Stimulated activated CD8-positive, alpha-beta memory T cell treated with anti-CD3 and anti-CD28 coated beads, Interleukin-2, amount 100 ng/mL, for 1 hour (primary cell): ENCODE data around the gene GABRD.

ENCODE experiments used
- DNase-seq, 2 donors: peaks; one replicate each; pipeline ENCODE4 v3.0.0-alpha.2; 2020; ENCODE audit warnings: low read depth in 2 of 2

The GABRD gene

DNA sequence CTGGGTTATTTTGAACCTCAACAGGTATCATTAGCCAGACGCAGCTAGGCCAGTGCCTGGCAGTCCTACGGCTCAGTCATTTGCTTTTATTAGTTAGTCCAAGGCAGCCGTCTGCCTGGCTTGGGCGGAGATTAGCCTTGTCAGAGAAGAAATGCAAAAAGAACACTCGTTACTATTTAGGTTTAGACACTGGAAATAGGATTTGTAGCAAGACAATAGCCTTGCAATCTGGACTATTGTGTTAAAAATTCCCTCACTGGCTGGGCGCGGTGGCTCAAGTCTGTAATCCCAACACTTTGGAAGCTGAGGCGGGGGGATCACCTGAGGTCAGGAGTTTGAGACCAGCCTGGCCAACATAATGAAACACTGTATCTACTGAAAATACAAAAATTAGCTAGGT lies 20.1 kb downstream of the GABRD start:
- no peak for DNase-seq

DNA sequence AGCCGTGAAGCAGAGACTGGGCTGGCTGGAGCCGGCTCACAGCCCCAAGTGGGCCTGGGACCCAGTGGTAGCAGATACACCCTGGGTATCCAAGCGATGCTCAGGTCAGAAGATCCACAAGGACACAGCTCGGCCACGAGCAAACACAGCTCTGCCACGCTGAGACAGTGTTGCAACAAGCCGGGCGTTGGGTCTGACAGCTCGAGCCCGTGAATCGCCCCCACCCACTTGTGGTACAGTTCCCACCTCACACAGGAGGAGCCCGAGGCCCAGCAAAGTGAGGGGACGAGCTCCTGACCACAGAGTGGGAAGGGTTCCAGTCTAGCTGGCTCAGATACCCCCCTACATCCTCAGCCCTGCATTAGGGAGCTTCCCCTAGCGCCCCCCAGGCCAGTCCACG lies 22.2 kb downstream of the GABRD start:
- DNase-seq = no peak

DNA sequence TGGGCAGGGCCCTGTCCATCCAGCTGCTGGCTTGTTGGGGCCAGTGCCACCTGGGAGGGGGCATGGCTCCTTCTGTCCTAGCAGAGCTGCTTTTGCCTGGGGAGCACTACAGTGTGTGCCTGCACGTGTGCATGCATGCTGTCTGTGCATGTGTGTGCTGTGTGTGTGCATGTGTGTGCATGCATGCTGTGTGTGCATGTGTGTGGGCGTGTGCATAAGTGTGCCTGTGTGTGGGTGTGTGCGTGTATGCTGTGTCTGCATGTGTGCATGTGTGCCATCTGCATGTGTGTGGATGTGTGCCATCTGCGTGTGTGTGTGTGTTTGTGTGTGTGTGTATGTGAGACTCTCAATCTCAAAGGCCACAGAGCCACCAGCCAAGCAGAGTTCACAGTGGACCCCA lies 22.7 kb downstream of the GABRD start:
- DNase-seq = no peak

DNA sequence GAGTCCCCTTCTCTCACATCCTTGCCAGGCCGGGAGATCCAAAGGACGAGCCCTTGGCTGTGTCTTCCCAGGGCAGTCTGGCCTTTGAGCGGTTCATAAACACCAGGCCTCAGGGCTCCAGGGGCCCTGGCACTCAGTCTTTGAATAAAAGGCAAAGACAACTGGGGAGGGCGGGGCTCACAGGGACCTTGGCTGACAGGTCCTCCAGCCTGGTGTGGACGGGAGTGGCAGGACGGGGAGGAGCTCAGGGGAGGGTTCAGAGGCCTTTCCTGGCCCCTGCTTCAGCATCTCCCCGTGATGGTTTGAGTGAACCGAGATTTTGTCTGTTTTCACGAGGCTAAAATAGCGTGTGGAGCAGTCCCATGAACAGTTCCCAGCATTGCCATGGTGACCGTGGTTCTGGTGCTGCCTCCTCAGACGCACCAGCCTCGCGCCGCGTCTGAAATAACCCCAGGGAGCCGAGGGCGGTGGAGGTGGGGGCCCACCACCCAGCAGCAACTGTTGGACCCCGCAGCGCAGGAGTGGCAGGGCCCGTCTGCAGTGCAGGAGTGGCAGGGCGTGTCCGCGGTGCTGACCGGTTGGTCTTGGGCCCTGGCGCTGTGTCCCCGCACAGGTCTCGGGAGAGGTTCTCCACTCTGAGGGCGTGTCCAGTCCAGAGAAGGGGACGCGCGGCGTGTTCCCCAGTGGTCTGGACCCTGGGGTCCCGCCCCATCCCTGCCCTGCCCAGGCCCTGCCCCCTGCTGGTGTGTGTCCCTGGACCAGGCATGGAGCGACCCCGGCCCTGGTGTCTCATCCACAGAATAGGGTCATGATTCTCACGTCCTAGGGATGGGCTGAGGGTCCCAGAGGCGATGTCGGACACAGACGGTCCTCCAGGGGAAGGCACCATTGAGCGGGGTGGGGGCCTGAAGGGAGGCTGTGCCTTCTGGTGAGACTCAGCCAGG lies 24.0 kb downstream of the GABRD start:
- no peak for DNase-seq

DNA sequence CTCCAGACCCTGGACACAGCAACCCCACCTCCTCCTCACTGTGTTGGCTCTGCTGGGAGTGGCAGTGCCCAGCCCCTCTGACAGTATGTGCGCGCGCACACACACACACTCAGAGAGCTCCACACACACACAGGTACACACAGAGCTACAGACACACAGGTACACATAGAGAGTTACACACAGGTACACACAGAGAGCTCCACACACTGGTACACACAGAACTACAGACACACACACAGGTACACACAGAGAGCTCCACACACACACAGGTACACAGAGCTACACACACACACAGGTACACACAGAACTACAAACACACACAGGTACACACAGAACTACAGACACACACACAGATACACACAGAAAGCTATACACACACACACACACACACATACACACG lies 24.7 kb downstream of the GABRD start:
- no peak for DNase-seq

DNA sequence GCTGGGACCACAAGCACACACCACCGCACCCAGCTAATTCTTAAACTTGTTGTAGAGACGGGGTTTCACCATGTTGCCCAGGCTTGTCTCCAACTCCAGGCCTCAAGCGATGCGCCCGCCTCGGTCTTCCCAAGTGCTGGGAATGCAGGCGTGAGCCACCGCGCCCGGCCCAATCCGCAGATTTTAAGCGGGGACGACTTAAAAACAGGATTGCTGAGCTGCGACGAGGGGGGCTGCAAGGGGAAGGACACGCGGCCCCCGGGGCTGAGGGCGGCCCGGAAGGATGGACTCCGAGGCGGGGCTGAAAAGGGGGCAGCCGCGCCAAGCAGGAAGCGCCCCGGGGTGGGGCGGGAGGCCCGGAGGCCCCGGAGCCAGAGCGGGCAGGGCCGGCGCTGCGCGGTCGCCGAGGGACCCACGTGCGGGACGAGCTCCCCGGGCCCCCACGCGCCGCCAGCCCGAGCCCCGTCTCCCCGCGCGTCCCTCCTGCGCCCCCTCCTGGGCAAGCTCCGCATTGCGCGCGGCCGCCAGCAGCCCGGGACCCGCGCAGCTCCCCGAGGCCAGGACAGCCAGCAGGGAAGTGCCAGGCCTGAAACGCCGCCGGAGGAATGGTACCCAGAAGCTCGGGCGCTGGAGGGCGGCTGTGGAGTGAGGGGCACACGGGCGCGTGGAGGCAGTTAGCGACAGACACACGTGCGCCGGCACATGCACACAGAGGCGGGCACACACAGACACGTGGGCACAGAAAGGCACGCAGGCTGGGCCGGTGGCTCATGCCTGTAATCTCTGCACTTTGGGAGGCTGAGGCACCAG lies 25.6 kb downstream of the GABRD start:
- peak; percentile 56 to 68 for DNase-seq

DNA sequence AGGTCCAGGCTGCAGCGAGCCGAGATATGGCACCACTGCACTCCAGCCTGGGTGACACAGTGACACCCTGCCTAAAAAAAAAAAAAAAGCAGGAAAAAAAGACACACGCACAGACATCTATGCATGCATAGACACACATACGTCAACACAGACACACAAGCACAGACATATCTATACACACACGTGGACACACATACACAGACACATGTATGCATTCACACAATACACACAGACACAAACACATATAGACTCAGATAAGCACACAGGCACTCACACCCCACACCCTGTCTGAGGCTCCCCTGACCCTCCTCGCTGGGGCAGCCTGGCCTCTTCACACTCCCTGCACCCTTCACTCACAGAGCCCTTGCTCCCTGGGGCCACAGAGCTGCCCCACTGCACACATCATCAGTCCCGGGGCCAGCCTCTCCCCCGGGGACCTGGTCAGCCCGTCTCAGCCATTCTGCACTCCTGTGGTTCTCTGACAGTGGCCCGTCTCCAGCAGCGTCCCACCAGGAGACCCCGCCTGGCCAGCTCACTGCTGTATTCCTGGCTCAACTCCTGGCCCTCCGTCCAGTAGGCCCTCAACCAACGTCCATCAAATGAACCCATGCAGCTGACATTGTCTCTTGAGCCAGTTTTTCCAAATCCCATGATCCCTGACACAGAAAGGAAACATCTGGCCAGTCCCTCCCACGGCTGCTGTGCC lies 26.5 kb downstream of the GABRD start:
- DNase-seq = no peak

DNA sequence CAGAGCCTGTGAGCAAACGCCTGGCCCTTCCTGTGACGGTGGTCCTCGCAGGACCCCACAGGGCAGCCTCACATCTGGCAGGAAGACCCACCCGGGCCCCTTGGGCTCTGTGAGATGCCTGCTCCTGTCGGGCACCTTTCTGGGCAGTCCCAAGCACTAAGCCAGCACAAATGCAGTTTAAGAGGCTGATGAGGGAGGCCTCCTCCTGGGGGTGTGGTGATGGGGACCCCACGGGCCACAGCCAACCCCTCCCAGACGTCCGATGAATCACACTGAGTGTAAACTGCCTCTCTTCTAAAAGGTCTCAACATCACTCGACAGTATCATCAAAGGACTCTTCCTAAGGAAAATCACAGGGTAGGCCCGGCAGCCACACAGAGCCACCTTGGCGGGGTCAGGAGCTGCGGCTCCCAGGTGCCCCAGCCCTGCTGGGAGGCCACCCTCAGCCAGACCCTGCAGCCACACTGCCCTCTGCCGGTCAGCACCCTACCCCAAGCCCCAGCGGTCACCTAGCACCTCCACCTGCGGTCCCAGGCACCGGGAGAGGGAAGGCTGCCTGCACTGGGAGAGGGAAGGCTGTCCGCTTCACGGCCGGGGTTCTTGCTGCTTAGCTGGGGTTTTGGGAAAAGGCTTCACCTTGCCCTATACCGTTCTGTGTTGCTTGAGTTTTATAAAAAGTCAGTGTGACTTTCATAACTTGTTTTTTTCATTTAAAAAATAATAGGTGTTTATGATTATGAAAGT lies 27.2 kb downstream of the GABRD start:
- no peak for DNase-seq

DNA sequence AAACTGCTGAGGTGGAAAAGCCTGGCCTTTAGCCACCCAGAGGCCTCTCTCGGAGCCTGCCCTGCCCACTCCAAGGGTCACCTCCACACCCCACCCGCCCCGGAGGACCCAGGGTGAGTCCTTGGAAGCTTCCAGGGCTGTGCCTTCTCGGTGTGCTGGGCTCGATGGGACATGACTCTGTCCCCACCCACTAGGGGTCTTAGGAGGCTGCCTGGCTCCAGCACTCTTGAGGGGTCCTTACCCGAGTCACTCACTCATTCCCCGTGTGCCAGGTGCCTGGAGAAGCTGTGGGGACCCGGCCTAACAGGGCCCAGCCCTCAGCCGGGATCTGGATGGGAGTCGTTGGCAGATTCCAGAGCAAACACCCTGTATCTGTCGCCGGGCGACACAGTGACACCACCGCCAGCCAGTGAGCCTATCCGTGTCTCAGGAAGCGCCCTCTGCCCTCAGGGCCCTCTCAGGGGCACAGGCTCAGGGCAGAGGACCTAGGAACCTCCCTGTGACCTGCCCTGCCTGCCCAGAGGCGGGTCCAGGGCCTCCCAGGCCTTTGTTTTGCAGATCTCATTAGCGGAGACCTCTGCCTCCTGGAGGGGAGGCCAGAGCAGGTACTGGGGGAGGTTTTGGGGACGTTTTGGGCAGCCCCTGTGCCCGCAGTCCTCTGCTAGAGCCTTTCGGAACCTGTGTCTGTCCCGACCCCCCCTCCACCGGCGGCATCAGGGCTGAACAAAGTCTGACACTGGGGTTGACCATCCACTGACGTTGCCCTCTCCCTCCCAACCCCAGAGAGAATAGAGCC lies 28.0 kb downstream of the GABRD start:
- no peak for DNase-seq

DNA sequence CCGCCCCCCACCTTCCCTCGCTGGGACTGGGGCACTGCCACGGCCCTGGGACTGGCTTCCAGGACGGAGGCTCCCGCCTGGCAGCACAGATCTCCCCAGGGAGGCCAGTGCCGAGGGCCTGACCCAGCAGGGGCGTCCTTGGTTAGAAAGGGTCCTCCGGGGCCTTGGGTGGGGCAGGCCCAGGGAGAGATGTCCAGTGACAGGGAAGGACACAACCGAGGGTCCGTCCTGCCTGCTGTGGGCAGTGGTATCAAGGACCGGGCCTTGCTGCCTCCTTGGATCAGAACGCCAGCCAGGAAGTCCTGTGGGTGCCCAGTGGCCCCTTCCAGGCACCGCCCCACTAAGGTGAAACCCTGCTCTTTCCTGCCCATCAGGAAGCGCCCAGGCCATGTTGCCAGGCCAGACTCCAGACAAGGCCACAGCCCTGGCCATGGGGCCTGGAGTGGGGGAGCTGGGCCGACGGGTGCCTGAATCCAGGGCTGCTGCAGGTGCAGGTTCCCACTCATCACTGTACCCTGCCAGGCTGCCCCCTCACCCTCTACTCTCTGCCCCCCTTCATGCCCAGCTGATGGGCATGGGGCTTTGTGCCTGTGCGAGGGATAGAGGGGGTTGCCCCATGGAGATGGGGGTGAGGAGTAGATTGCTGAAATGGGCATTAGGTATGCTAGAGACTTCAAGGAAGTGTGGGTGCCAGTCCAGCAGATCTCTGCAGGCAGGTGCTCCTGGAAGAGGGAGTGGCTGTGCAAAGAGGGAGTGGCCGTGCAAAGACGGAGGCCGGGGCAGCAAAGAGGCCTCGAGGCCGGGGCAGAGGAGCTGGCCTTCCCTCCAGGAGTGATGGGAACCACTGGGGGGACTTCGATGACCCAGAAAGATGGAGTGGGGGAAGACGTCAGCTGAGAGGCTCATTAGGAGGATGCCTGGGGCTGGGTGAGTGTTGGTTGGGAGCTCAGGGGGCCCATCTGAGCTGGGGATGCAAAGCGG lies 28.9 kb downstream of the GABRD start:
- no peak for DNase-seq

DNA sequence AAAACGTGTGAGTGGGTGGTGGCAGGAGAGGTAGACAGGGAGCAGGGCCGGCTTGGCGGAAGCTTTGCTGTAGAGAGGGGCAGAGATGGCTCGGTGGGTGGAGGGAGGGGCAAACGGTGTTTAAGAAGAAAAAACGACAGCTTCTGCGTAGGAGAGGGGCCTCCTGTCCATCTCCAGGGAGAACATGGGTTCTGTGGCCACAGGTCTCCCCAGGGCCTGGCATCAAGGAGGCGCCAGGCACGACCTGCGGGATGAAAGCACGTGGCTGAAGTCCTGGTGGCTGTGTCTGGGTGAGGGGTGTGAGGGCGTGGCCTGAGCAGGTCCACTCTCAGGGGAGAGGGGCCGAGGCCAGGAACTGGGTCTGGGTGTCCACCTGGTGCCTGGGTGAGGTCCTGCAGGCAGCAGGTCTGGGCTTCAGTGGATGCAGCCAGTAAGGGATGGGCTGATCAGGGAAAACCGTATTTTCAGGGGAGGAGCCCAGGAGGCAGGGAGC lies 30.1 kb downstream of the GABRD start:
- no peak for DNase-seq

DNA sequence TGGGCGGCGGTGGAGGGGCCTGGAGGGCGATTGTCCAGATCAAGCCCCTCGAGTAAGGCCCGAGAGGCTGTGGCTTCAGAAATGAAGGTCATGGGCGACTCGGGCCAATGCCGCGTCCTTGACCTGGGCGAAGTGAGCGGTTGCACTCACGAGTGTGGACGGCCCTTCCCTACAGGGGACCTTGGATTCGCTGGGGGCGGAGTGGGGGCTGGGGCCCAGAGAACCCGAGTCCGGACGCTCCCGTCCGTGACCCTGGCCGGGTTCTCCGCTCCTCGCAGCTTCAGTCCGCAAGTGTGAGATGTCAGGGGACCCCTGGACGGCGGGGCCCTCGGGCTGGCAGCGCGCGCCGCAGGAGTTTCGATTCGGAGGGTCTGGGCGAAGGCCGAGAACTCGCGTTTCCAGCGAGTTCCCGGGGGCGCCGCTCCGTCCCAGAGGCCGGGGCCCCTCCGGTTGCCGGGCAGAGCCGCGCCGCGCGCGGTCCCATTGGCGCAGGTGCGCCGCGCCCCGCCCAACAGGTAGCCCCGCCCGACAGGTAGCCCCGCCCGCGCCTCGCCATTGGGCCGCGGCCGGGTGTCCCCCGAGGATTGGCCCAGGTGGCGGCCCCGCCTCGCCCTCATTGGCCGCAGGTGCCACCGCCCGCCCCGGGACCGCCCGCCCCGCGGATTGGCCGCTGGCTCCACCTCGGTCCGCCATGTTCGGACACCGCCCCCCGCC lies 30.7 kb downstream of the GABRD start, which contains the start of gene PRKCZ:
PRKCZ (plus strand) TSS at position 694 of the 714 bp plus-strand sequence. CDS start 220 bp downstream, outside the sequence.
- DNase-seq = peak; percentile 85 to 91

DNA sequence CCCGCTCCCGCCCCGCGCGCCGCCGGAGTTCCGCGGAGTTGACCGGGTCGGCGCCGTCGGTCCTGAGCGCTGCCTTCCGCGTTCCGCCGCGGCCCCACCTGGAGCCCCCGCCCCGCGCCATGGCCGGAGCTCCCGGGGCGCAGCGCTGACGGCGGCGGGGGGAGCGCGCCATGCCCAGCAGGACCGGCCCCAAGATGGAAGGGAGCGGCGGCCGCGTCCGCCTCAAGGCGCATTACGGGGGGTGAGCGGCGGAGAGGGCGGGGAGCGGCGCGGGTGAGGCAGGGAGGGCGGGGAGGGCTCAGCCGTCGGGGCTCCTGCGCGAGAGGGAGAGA lies 31.3 kb downstream of the GABRD start:
- DNase-seq = peak in 1 of 2 donors; percentile 11

DNA sequence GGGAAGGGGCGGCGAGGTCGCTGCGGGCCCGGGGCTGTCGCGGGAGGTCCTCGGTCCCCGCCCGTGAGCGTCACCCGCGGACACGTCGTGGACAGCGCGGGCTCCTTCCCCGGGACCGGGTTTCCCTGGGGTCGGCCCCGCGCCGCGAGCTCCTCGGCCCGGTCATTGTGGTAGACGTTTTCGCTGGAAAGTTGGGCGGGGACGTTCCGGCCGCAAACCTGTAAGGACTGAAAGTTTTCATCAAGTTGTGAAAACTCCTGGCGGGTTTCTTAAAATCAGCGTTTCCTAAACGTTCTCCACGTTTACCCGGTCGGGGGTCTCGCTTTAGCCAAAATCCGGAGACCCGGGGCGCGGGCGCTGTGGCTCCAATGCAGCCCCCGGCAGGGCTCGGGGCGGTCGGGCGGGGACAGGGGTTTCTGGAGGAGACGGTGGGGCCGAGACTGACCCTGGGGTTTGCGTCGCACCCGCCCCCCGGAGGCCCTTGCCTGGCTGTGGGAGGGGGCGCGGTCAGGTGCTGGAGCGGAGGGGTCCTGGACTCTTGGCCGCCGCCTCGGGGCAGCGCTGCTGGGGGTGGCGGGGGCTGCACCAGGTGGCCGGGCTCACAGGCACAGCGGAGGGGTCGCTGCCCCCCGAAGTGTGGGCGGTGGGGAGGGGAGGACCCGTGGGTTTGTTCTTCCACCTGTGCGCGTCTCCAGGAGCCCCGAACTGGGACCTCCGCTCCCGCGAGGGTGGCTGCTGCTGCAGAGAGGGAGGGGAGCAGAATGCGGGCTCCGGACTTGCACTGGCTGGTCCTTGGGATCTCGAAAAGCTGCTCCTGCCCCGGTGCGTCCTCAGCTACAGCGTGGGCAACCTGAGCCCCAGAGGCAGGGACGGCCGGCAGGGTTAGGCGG lies 31.9 kb downstream of the GABRD start:
- no peak for DNase-seq

DNA sequence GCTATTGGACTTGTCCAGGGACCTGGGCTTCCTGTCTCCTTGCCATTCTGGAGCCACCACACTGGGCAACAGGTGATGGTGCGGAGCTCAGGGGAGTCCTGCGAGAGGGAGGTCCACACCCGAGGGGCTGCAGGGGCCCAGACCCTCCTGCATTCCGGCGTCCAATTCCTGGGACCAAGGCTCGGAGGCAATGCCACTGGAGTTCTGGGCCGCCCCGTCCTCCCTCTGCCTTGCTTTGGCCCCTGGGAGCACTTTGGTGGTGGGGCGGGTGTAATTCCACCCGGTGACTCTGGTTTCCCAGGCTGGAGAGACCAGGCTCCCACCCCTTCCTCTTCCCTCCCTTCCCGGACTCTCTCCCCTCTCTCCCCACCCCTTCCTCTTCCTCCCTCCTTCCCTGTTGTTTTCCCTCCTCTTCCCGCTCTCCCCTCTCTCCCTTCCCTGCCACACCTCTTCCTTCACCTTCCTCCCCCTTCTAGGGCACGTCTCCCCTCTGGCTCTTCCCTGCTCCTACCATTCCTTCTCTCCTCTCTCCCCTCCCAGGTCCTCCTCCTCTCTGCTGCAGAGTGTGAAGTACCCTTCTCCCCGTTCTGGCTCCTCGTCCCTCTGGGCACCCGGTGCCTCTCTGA lies 33.0 kb downstream of the GABRD start:
- no peak for DNase-seq

DNA sequence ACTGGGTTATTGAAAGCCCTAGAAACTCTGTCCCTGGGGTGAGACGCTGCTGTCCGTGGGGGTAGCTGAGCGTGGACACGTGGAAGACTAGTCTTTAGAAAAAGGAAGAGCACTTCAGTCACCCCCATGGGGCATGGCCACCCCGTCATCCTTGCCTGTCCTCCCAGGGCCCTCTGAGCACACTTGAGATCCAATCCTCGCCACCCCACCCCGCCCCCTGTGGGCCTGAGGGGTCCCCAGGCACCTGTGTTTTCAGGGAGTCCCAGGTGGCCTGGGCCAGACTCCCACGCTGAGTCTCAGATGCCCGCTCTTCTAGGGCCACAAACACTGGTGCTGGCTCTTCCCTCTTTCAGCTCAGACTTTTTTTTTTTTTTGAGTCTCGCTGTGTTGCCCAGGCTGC lies 33.6 kb downstream of the GABRD start:
- DNase-seq = no peak

DNA sequence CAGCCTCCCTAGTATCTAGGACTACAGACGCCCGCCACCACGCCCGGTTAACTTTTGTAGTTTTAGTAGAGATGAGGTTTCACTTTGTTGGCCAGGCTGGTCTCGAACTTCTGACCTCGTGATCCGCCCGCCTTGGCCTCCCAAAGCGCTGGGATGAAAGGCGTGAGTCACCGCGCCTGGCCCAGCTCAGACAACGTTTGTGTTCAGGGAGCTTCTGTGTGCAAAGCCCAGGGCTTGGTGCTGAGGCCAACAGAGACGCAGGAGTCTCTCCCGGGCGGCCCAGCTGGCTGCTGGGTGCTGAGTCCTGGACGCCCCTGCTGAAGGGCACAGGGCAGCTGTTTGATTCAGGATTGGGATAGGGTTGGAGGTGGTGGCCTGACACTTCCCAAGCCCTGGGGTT lies 34.1 kb downstream of the GABRD start:
- DNase-seq = no peak
